Measurements from ENCODE around the gene FAM221B. TPM values are rescaled to one million over a fixed set of nuclear protein-coding genes. Genes with fewer than 3 reads are reported as not detected.

Gene FAM221B
- total RNA-seq, 2 donors from 2014 or later, result 0.33 TPM; not detected in 1

DNA sequence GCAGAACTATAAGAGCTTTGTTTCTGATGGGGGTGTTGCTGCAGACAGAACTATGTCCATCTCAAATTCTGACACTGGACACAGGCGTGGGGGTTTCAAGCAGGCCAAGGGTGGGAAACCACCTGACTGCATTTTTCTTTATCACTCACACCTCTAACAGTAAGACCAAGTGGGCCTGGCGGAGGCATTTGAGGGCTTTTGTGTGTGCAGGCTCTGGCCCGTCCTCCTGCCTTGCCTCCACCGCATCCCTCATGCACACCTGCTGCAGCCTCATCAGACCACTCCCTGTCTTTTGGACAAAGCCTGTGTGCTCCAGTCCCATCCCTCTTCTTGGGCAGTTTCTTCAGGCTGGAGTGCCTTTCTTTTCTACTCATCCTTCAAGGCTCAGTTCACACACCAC, 33.8 kb upstream of the FAM221B start:
- Histone ChIP-seq H3K36me3 (replicated peaks in 1 of 2; ENCODE audit: insufficient read depth in 1 of 2, low read depth in 2 of 2) (no peaks in the 10 kb centered on the region), H3K4me1 (no peaks in the 10 kb centered on the region), H3K4me3 (no peak overlapping the region), H3K9me3 (no peaks in the 10 kb centered on the region), H3K27ac (no peak overlapping the region), H3K27me3 (peaks cover 0 to 8% of the 10 kb centered on the region in 2 donors)
- intact Hi-C loops (cut with DNase I), result no loop called here
- TF ChIP-seq, protein P1, sequence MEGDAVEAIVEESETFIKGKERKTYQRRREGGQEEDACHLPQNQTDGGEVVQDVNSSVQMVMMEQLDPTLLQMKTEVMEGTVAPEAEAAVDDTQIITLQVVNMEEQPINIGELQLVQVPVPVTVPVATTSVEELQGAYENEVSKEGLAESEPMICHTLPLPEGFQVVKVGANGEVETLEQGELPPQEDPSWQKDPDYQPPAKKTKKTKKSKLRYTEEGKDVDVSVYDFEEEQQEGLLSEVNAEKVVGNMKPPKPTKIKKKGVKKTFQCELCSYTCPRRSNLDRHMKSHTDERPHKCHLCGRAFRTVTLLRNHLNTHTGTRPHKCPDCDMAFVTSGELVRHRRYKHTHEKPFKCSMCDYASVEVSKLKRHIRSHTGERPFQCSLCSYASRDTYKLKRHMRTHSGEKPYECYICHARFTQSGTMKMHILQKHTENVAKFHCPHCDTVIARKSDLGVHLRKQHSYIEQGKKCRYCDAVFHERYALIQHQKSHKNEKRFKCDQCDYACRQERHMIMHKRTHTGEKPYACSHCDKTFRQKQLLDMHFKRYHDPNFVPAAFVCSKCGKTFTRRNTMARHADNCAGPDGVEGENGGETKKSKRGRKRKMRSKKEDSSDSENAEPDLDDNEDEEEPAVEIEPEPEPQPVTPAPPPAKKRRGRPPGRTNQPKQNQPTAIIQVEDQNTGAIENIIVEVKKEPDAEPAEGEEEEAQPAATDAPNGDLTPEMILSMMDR (IDR thresholded peaks at IDR 0.05), result no peak
- TF ChIP-seq POLR2A (IDR thresholded peaks at IDR 0.05), result no peak
- ATAC-seq (no peak), DNase-seq (no peak)
- WGBS, 2 donors, result 81 to 82% methylated on average over 4 of the region's 4 CpGs

DNA sequence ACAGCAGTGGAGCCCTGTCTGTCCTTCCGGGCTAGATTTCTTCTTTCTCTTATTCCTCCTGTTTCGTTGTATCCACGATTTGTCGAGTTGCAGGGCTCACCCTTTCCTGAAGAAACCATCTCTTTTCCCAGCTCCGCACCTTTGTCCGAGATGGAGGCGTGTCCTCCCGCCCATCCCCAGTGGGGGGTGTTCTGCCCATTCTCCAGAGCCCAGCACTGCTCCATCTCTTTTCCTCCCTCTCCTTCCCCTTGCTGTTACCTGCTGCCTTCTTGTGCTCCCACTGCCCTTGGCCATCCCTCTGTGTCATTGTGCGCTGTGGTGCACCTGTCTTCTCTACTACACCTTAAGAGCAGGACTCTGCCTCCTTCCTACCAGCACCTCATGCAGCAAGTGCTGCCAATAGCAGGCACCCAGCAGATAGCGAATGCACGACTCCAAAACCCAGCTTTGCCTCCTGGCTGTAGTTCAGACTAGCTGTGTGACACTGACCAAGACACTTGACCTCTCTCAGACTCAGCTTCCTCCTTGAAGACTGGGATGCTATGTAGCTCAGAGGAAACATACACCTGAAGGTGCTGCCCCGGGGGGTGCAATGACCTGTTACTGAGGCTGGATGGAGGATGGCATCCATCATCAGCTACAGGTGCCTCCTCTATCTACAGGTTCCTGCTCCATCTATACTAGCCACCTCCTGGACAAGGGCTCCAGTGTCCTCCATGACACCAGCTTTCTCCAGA, 32.8 kb upstream of the FAM221B start:
- Histone ChIP-seq H3K27ac (no peak overlapping the region), H3K4me3 (no peak overlapping the region), H3K36me3 (replicated peaks in 1 of 2; ENCODE audit: insufficient read depth in 1 of 2, low read depth in 2 of 2) (no peaks in the 10 kb centered on the region), H3K4me1 (no peaks in the 10 kb centered on the region), H3K27me3 (peaks cover 0 to 8% of the 10 kb centered on the region in 2 donors), H3K9me3 (no peaks in the 10 kb centered on the region)
- no peak for TF ChIP-seq POLR2A (IDR thresholded peaks at IDR 0.05)
- TF ChIP-seq, protein P1 (IDR thresholded peaks at IDR 0.05), result no peak
- intact Hi-C loops (cut with DNase I), result no loop called here
- WGBS, 2 donors, result 38 to 40% methylated on average over 11 to 12 of the region's 12 CpGs
- ATAC-seq (no peak), DNase-seq (no peak)

DNA sequence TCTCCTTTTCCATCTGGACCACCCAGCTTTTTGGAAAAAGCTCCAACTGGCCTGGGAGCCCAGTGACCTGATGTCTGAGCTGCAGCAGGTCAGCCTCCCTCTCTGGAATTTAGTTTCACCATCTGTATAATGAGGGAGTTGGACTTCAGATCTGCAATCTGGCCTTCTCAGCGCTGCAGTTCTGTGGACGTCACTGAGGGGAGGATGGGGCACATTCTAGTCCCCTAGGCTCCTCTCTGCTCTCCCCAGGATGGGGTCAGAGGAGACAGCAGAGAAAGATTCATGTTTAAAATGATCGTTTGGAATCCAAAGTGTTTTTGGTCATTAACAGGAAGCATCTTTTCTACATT, 31.4 kb upstream of the FAM221B start:
- 37 to 40% methylated on average over 3 of the region's 3 CpGs for WGBS, 2 donors
- no peak for TF ChIP-seq POLR2A (IDR thresholded peaks at IDR 0.05)
- TF ChIP-seq, protein P1 (IDR thresholded peaks at IDR 0.05), result no peak
- no peaks in the 10 kb centered on the region for H3K9me3 ChIP-seq
- no peaks in the 10 kb centered on the region for H3K4me1 ChIP-seq
- intact Hi-C loops (cut with DNase I), result no loop called here
- no peaks in the 10 kb centered on the region for H3K36me3 ChIP-seq (replicated peaks in 1 of 2; ENCODE audit: insufficient read depth in 1 of 2, low read depth in 2 of 2)
- no peak overlapping the region for H3K4me3 ChIP-seq
- DNase-seq (no peak), ATAC-seq (no peak)
- peaks cover 0 to 8% of the 10 kb centered on the region in 2 donors for H3K27me3 ChIP-seq
- H3K27ac ChIP-seq, result no peak overlapping the region

DNA sequence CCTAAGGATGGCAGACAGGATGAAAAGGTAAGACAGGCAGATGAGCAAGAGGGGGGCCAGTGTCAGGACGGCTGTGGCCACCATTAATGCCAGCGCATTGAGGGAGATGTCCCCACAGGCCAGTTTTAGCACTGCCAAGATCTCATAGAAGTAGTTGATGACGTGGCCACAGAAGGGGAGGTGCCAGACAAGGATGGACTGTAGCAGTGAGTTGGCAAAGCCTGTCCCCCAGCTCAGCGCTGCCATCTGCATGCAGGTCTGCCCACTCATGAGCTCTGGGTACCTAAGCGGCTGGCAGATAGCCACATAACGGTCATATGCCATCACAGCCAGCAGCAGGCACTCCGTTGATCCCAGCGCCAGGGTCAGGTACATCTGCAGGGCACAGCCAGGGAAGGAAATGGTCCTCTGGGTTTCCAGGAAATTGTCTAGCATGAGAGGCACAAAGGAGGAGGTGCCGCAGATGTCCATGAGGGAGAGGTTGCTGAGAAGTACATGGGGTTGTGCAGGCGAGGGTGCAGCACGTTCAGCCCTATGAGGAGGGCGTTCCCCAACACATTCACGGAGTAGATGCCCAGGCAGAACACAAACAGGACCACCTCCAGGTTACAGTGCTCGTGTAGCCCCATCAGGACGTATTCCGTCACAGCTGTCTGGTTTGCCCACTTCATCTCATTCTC, 30.9 kb upstream of the FAM221B start:
- TF ChIP-seq POLR2A (IDR thresholded peaks at IDR 0.05), result no peak
- TF ChIP-seq, protein P1 (IDR thresholded peaks at IDR 0.05), result no peak
- Histone ChIP-seq H3K4me1 (no peaks in the 10 kb centered on the region), H3K36me3 (replicated peaks in 1 of 2; ENCODE audit: insufficient read depth in 1 of 2, low read depth in 2 of 2) (no peaks in the 10 kb centered on the region), H3K4me3 (no peak overlapping the region), H3K9me3 (no peaks in the 10 kb centered on the region), H3K27me3 (peaks cover 0 to 8% of the 10 kb centered on the region in 2 donors), H3K27ac (no peak overlapping the region)
- DNase-seq (peak in 2 of 4 donors; percentile 25 to 40), ATAC-seq (peak; percentile 33)
- intact Hi-C loops (cut with DNase I), result no loop called here
- 41 to 43% methylated on average over 16 of the region's 16 CpGs for WGBS, 2 donors

Measured in body of pancreas (tissue), 4 donors.